Measurements from ENCODE around the gene CKS1B. TPM values are rescaled to one million over a fixed set of nuclear protein-coding genes. Genes with fewer than 3 reads are reported as not detected.

Gene CKS1B
- total and polyA plus RNA-seq, 9 of the 15 experiments (the other 6 are each of a cell fraction or from before 2014, with no cell fraction given): 215 to 1,103 (median 460) TPM

DNA sequence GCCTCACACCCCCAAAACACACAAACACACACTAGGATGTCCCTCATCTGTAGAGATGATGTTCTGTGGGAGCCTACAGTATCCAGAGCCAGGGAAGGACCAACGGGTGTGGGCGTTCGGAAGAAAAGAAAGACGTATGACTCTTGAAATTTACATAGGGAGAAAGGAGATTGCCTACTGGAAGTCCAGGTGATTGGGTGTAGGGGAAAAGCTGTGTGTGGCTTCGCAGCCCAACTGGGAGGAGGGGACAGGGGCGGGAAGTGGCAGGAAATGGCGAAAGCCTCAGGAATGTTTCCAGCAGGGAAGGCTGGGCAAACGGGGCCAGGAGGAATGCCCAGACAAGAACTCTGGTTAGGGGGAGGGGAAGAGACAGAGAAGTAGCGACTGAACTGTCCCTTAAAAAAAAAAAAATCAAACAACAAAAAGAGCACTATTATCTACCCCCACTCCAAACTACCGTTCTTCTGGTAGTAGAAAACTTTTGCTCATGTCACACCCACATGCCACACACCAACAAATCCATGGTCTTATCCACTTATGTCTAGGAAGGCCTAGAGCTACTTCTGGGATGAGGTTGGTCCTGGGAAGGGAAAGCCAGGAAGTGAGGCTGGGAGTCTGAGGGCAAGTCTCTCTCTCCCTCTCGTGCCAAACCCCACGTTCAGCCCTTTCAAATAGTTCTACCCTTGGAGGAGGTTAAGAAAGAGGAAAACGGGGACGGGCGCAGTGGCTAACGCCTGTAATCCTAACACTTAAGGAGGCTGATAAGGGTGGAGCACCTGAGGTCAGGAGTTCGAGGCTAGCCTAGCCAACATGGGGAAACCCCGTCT, 1.8 kb upstream of the CKS1B start (continued):
- TF ChIP-seq ADNP (tag; IDR thresholded peaks at IDR 0.05) (no peak), ZBTB17 (CRISPR knock-in tag; IDR thresholded peaks at IDR 0.05) (no peak), PCBP1 (IDR thresholded peaks at IDR 0.05; ENCODE audit: low read depth, low read length, poor library complexity, severe bottlenecking) (no peak), FOXP1 (CRISPR knock-in tag; IDR thresholded peaks at IDR 0.05) (no peak), HCFC1 (IDR thresholded peaks at IDR 0.05; ENCODE audit: low read depth, low read length) (no peak), PTTG1 (tag; IDR thresholded peaks at IDR 0.05; ENCODE audit: low read depth) (no peak), CSDE1 (IDR thresholded peaks at IDR 0.05) (no peak), RFX1 (IDR thresholded peaks at IDR 0.05) (no peak), GTF2F1 (IDR thresholded peaks at IDR 0.05; ENCODE audit: low read depth, low read length) (no peak), ZNF589 (CRISPR knock-in tag; IDR thresholded peaks at IDR 0.05; ENCODE audit: low read depth) (0 out of 2 replicates have a peak, but pooled peaks have one; percentile 36), IRF9 (tag; IDR thresholded peaks at IDR 0.05) (no peak), ZFPM2 (CRISPR knock-in tag; IDR thresholded peaks at IDR 0.05) (no peak), ILF3 (IDR thresholded peaks at IDR 0.05; ENCODE audit: borderline replicate concordance) (no peak), ETV1 (tag; conservative IDR thresholded peaks at IDR 0.05; ENCODE audit: low read depth) (no peak), MTF1 (CRISPR knock-in tag; IDR thresholded peaks at IDR 0.05; ENCODE audit: borderline replicate concordance) (no peak), ARNT (IDR thresholded peaks at IDR 0.05) (no peak), ZNF143 (CRISPR knock-in tag; IDR thresholded peaks at IDR 0.05) (no peak)
- TF ChIP-seq, protein P1, sequence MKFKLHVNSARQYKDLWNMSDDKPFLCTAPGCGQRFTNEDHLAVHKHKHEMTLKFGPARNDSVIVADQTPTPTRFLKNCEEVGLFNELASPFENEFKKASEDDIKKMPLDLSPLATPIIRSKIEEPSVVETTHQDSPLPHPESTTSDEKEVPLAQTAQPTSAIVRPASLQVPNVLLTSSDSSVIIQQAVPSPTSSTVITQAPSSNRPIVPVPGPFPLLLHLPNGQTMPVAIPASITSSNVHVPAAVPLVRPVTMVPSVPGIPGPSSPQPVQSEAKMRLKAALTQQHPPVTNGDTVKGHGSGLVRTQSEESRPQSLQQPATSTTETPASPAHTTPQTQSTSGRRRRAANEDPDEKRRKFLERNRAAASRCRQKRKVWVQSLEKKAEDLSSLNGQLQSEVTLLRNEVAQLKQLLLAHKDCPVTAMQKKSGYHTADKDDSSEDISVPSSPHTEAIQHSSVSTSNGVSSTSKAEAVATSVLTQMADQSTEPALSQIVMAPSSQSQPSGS (CRISPR knock-in tag; IDR thresholded peaks at IDR 0.05): no peak
- TF ChIP-seq, protein P2, sequence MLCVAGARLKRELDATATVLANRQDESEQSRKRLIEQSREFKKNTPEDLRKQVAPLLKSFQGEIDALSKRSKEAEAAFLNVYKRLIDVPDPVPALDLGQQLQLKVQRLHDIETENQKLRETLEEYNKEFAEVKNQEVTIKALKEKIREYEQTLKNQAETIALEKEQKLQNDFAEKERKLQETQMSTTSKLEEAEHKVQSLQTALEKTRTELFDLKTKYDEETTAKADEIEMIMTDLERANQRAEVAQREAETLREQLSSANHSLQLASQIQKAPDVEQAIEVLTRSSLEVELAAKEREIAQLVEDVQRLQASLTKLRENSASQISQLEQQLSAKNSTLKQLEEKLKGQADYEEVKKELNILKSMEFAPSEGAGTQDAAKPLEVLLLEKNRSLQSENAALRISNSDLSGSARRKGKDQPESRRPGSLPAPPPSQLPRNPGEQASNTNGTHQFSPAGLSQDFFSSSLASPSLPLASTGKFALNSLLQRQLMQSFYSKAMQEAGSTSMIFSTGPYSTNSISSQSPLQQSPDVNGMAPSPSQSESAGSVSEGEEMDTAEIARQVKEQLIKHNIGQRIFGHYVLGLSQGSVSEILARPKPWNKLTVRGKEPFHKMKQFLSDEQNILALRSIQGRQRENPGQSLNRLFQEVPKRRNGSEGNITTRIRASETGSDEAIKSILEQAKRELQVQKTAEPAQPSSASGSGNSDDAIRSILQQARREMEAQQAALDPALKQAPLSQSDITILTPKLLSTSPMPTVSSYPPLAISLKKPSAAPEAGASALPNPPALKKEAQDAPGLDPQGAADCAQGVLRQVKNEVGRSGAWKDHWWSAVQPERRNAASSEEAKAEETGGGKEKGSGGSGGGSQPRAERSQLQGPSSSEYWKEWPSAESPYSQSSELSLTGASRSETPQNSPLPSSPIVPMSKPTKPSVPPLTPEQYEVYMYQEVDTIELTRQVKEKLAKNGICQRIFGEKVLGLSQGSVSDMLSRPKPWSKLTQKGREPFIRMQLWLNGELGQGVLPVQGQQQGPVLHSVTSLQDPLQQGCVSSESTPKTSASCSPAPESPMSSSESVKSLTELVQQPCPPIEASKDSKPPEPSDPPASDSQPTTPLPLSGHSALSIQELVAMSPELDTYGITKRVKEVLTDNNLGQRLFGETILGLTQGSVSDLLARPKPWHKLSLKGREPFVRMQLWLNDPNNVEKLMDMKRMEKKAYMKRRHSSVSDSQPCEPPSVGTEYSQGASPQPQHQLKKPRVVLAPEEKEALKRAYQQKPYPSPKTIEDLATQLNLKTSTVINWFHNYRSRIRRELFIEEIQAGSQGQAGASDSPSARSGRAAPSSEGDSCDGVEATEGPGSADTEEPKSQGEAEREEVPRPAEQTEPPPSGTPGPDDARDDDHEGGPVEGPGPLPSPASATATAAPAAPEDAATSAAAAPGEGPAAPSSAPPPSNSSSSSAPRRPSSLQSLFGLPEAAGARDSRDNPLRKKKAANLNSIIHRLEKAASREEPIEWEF (CRISPR knock-in tag; IDR thresholded peaks at IDR 0.05): 0 out of 2 replicates have a peak, but pooled peaks have one; percentile 47
- TF ChIP-seq, protein P3, sequence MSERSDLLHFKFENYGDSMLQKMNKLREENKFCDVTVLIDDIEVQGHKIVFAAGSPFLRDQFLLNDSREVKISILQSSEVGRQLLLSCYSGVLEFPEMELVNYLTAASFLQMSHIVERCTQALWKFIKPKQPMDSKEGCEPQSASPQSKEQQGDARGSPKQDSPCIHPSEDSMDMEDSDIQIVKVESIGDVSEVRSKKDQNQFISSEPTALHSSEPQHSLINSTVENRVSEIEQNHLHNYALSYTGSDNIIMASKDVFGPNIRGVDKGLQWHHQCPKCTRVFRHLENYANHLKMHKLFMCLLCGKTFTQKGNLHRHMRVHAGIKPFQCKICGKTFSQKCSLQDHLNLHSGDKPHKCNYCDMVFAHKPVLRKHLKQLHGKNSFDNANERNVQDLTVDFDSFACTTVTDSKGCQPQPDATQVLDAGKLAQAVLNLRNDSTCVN (CRISPR knock-in tag; IDR thresholded peaks at IDR 0.05): no peak
